Kidney tubule cell (primary cell): Measurements from ENCODE around the gene ENO1.
A peak's percentile ranks its signal among the peaks of the same experiment; 100 is the strongest.

Experiments
- DNase-seq: peaks from one replicate; pipeline ENCODE4 v3.0.0-alpha.2; 2018; ENCODE audit warnings: low spot score

The ENO1 gene

DNA sequence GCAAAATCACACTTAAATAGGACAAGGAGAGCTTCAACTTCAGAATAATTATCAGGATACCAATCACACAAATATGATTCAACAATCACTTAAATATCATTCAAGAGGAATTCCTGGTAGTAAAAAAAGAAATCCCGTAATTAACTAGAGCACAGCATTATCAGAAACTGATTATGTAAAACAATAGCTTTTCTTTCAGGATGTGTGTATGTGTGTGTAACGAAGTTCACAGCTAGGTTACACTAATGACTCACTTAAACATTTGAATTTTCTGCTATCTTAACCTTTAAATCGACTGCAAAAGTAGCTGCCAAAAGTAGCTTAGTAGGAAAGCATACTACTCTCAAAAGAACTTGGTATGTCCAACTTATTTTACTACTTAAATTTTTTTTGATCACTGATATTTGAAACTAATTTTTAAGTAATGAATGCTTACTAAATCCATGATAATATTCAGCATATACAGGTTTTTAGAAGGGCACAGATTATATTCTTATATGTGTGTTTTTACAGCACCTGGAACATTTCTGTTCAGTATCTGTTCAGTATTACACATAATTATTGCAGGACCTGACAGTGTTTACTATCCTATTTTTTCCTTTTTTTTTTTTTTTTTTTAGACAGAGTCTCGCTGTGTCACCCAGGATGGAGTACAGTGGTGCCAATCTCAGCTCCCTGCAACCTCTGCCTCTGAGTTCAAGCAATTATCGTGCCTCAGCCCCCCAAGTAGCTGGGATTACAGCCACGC, 65.3 kb downstream of the ENO1 start:
- DNase-seq = peak; percentile 19

DNA sequence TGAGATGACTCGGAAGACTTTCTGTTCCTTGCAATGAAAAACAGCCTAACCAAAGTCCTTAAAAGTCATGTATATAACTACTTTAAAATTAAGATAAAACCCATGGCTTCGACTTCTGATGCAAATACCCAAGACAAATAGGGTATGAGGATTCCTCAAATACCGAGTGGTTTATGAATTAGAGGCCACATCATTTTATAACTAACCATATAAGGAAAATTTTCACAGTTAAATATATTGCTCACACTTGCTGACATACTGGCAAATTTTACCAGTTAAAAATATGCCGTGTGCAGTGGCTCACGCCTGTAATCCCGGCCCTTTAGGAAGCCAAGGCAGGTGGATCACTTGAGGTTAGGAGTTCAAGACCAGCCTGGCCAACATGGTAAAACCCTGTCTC, 66.4 kb downstream of the ENO1 start:
- no peak for DNase-seq
